ENCODE data around the gene RAB23. TPM values are rescaled to one million over a fixed set of nuclear protein-coding genes. Genes with fewer than 3 reads are reported as not detected.

RAB23 gene
- total RNA-seq, 3 donors from 2014 or later: 10.4 to 11.7 (median 10.8) TPM

DNA sequence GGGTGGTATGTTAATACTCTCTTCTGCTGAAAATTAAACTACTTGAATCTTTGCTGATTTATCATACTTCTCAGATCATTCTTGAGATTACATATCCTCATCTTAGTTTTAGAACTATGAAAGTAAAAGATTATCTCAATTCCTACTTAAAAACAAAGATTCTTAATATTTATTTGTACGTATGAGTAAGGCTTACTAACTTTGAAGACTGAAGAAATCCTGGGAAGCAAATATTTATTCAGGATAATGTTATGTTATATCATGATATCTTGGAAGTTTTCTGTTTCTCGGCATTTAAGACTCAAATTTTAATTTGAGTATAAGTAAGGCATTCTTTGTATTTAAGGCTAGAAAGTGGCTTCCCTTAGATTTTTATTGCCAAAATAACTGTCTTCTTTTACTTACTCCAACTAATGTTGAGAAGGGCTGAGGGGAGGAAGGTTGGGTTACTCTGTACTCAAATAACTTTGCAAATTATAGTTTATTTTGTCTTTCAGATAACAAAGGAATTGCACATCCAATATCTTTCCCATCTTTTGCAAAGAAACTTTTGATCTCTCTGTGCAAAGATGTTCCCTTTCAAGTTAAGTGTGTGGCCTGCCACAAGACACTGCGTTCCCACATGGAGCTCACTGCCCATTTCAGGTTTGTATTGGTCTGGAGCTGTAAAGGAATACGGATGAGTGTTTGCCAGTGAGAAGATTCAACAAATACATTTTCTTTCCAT, 80.5 kb downstream of the RAB23 start:
- peaks cover 10% of the 10 kb centered on the region for H3K36me3 ChIP-seq
- H3K27me3 ChIP-seq: no peaks in the 10 kb centered on the region
- no peaks in the 10 kb centered on the region for H3K9me3 ChIP-seq
- H3K4me1 ChIP-seq: no peaks in the 10 kb centered on the region
- no peak overlapping the region for H3K4me3 ChIP-seq
- intact Hi-C loops (cut with DNase I; ENCODE audit: low total_unique reads): no loop called here
- TF ChIP-seq CTCF (IDR thresholded peaks at IDR 0.05) (no peak), POLR2AphosphoS5 (IDR thresholded peaks at IDR 0.05) (no peak), POLR2A (IDR thresholded peaks at IDR 0.05) (no peak)
- DNase-seq (ENCODE audit: low spot score in 2 of 2): no peak
- H3K27ac ChIP-seq: no peak overlapping the region

GRCh38 chr6:57138026-57138425, 84.1 kb downstream of the RAB23 start:
- no peak for TF ChIP-seq CTCF (IDR thresholded peaks at IDR 0.05)
- TF ChIP-seq POLR2A (IDR thresholded peaks at IDR 0.05): no peak
- TF ChIP-seq POLR2AphosphoS5 (IDR thresholded peaks at IDR 0.05): no peak
- Histone ChIP-seq H3K36me3 (peaks cover 8% of the 10 kb centered on the region), H3K27ac (no peak overlapping the region), H3K4me1 (no peaks in the 10 kb centered on the region), H3K4me3 (no peak overlapping the region), H3K9me3 (no peaks in the 10 kb centered on the region), H3K27me3 (no peaks in the 10 kb centered on the region)
- DNase-seq (ENCODE audit: low spot score in 2 of 2): no peak
- intact Hi-C loops (cut with DNase I; ENCODE audit: low total_unique reads): no loop called here

DNA sequence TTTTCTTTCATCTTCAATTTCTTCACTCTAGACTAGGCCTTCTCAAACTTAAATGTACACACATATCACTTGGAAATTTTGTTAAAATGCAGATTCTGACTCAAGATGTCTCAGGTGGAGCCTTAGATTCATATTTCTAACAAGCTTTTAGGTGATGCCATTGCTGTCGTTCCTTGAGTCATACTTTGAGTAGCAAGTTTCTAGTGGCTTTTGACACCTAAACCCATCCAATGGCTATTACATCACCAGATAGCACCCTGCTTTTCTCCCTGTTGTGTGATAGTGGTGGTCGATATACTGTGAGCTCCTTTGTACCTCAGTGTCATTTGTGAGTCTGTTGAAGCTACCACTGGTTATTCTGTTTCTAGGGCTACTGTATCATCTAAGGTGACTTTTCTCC, 84.8 kb downstream of the RAB23 start:
- H3K27ac ChIP-seq: no peak overlapping the region
- H3K4me1 ChIP-seq: no peaks in the 10 kb centered on the region
- H3K27me3 ChIP-seq: no peaks in the 10 kb centered on the region
- intact Hi-C loops (cut with DNase I; ENCODE audit: low total_unique reads): no loop called here
- TF ChIP-seq POLR2A (IDR thresholded peaks at IDR 0.05) (no peak), CTCF (IDR thresholded peaks at IDR 0.05) (no peak), POLR2AphosphoS5 (IDR thresholded peaks at IDR 0.05) (no peak)
- no peak for DNase-seq (ENCODE audit: low spot score in 2 of 2)
- H3K4me3 ChIP-seq: no peak overlapping the region
- H3K9me3 ChIP-seq: no peaks in the 10 kb centered on the region
- H3K36me3 ChIP-seq: peaks cover under 1% of the 10 kb centered on the region

Other genes starting within 250 kb of the RAB23 start
- gene KIAA1586, start 175.6 kb downstream of the RAB23 start, total RNA-seq: 10 to 100 TPM in 1 of 3 donors, 1 to 10 TPM in 2; 7.9 to 10.7 (median 8.8) TPM
- 10 to 100 TPM; 72.3 to 95.1 (median 77.7) TPM for gene ZNF451, start 132.1 kb downstream of the RAB23 start, total RNA-seq
- gene BAG2, start 50.0 kb downstream of the RAB23 start, total RNA-seq: 1 to 10 TPM; 2.2 to 4.9 (median 4.2) TPM
- gene PRIM2, start 95.3 kb upstream of the RAB23 start, total RNA-seq: 10 to 100 TPM in 2 of 3 donors, 1 to 10 TPM in 1; 9.3 to 20.1 (median 13.8) TPM